Left ventricle myocardium inferior (tissue), 1 donor: ENCODE data around the gene LDAH. TPM values are rescaled to one million over a fixed set of nuclear protein-coding genes. Genes with fewer than 3 reads are reported as not detected.

ENCODE experiments used
- DNase-seq: peaks from one replicate; pipeline ENCODE4 v3.0.0-alpha.2; 2020
- H3K27ac ChIP-seq: fragments of 200-600 bp; replicated peaks from 2 replicates; pipeline ENCODE4 v1.8.0; 2021
- H3K27me3 ChIP-seq: fragments of 200-600 bp; 2 replicates; pipeline ENCODE4 v1.8.0; 2021; ENCODE audit warnings: low read depth
- H3K36me3 ChIP-seq: fragments of 200-600 bp; 2 replicates; pipeline ENCODE4 v1.8.0; 2021
- H3K4me1 ChIP-seq: fragments of 200-600 bp; 2 replicates; pipeline ENCODE4 v1.8.0; 2021
- H3K4me3 ChIP-seq: fragments of 200-600 bp; 2 replicates; pipeline ENCODE4 v1.8.0; 2021; ENCODE audit warnings: mild to moderate bottlenecking, moderate library complexity
- H3K9me3 ChIP-seq: fragments of 200-600 bp; replicated peaks from 2 replicates; pipeline ENCODE4 v1.8.0; 2021
- CTCF ChIP-seq: fragments of 200-600 bp; IDR thresholded peaks from 2 replicates; pipeline ENCODE4 v1.8.0; 2021; ENCODE audit warnings: antibody characterized with exemption, mild to moderate bottlenecking, borderline replicate concordance
- intact Hi-C: fragments of 100-400 bp; cut with micrococcal nuclease; formaldehyde crosslinking; loops from one replicate; pipeline ENCODE4 v1.11.0; 2022
- total RNA-seq: library from RNA; stranded (reverse); fragmentation: NEBNext Ultra II Directional; extraction: Animal tissue kit (Norgen Biotek cat#: 25700); gene quantifications from one replicate; pipeline ENCODE4 v1.2.1, GENCODE V29; 2021
- donor health status: DM: no; HTN: yes; CAD: no; lungs with severe emphysema.

LDAH gene
- total RNA-seq, 1 donor from 2014 or later, result 8.5 TPM

GRCh38 chr2:20759487-20759886, 63.4 kb downstream of the LDAH start:
- Histone ChIP-seq H3K9me3 (peaks cover 17% of the 10 kb centered on the region), H3K4me3 (no peak overlapping the region), H3K27ac (no peak overlapping the region), H3K27me3 (no peaks in the 10 kb centered on the region), H3K4me1 (no peaks in the 10 kb centered on the region), H3K36me3 (peaks cover 11% of the 10 kb centered on the region)
- DNase-seq, result no peak
- no peak for TF ChIP-seq CTCF
- intact Hi-C loops, result no loop called here

GRCh38 chr2:20758997-20759396, 63.9 kb downstream of the LDAH start:
- intact Hi-C loops, result no loop called here
- Histone ChIP-seq H3K27ac (no peak overlapping the region), H3K36me3 (peaks cover 11% of the 10 kb centered on the region), H3K4me1 (no peaks in the 10 kb centered on the region), H3K27me3 (no peaks in the 10 kb centered on the region), H3K4me3 (no peak overlapping the region), H3K9me3 (peaks cover 17% of the 10 kb centered on the region)
- DNase-seq, result no peak
- no peak for TF ChIP-seq CTCF

- no peak for DNase-seq
- no peak for TF ChIP-seq CTCF
- no peaks in the 10 kb centered on the region for H3K4me1 ChIP-seq
- no peaks in the 10 kb centered on the region for H3K27me3 ChIP-seq
- H3K36me3 ChIP-seq, result peaks cover 14% of the 10 kb centered on the region
- no peak overlapping the region for H3K4me3 ChIP-seq
- H3K9me3 ChIP-seq, result peaks cover 18% of the 10 kb centered on the region
- intact Hi-C loops, result no loop called here
- H3K27ac ChIP-seq, result no peak overlapping the region
These were observed 65.4 kb downstream of the LDAH start for GRCh38 chr2:20757405-20758090.

GRCh38 chr2:20755132-20755800, 67.6 kb downstream of the LDAH start:
- no peak for DNase-seq
- H3K4me3 ChIP-seq, result no peak overlapping the region
- no peak for TF ChIP-seq CTCF
- H3K27ac ChIP-seq, result no peak overlapping the region
- intact Hi-C loops, result no loop called here
- peaks cover 21% of the 10 kb centered on the region for H3K9me3 ChIP-seq
- no peaks in the 10 kb centered on the region for H3K4me1 ChIP-seq
- H3K36me3 ChIP-seq, result peaks cover 28% of the 10 kb centered on the region
- no peaks in the 10 kb centered on the region for H3K27me3 ChIP-seq

- TF ChIP-seq CTCF, result no peak
- intact Hi-C loops, result no loop called here
These were observed 70.6 kb downstream of the LDAH start for GRCh38 chr2:20752293-20752692.

More at GRCh38 chr2:20752293-20752692, 70.6 kb downstream of the LDAH start:
- H3K27me3 ChIP-seq, result no peaks in the 10 kb centered on the region
- H3K36me3 ChIP-seq, result peaks cover 20% of the 10 kb centered on the region
- no peak for DNase-seq
- H3K9me3 ChIP-seq, result peaks cover 13% of the 10 kb centered on the region
- H3K4me1 ChIP-seq, result peaks cover 2% of the 10 kb centered on the region
- no peak overlapping the region for H3K27ac ChIP-seq
- no peak overlapping the region for H3K4me3 ChIP-seq
